ENCODE measurements around the gene SIL1. TPM values are rescaled to one million over a fixed set of nuclear protein-coding genes. Genes with fewer than 3 reads are reported as not detected.
"Not testable (repeated sequence)": the region's sequence is repeated elsewhere in the genome, so short reads cannot be mapped to it uniquely, and the experiment has no call there.

Gene SIL1
- total RNA-seq, 1 donor from 2014 or later, result 26.1 TPM

GRCh38 chr5:139064613-139065012, 133.6 kb downstream of the SIL1 start:
- H3K27ac ChIP-seq (ENCODE audit: low read depth, low read length), result no peak overlapping the region
- H3K27me3 ChIP-seq (ENCODE audit: control insufficient read depth in 3 of 3, insufficient read depth in 3 of 3, low read length in 3 of 3), result no peaks in the 10 kb centered on the region
- no peak overlapping the region for H3K4me3 ChIP-seq (ENCODE audit: low read length in 3 of 3)
- peaks cover 18 to 42% (median 18%) of the 10 kb centered on the region in 3 donors for H3K4me1 ChIP-seq (ENCODE audit: control insufficient read depth in 3 of 3, insufficient read depth in 3 of 3, low read length in 3 of 3)
- no peaks in the 10 kb centered on the region for H3K9me3 ChIP-seq (ENCODE audit: control insufficient read depth in 3 of 3, low read length in 3 of 3)
- no peaks in the 10 kb centered on the region for H3K36me3 ChIP-seq (ENCODE audit: control insufficient read depth in 3 of 3, insufficient read depth in 3 of 3, low read length in 3 of 3)
- H3K9ac ChIP-seq (ENCODE audit: low read depth in 1 of 3, low read length in 3 of 3), result no peak overlapping the region

- Histone ChIP-seq H3K9ac (ENCODE audit: low read depth in 1 of 3, low read length in 3 of 3) (no peak overlapping the region), H3K27ac (ENCODE audit: low read depth, low read length) (no peak overlapping the region), H3K9me3 (ENCODE audit: control insufficient read depth in 3 of 3, low read length in 3 of 3) (no peaks in the 10 kb centered on the region), H3K4me3 (ENCODE audit: low read length in 3 of 3) (no peak overlapping the region), H3K4me1 (ENCODE audit: control insufficient read depth in 3 of 3, insufficient read depth in 3 of 3, low read length in 3 of 3) (peaks cover 18 to 42% (median 18%) of the 10 kb centered on the region in 3 donors), H3K27me3 (ENCODE audit: control insufficient read depth in 3 of 3, insufficient read depth in 3 of 3, low read length in 3 of 3) (no peaks in the 10 kb centered on the region), H3K36me3 (ENCODE audit: control insufficient read depth in 3 of 3, insufficient read depth in 3 of 3, low read length in 3 of 3) (no peaks in the 10 kb centered on the region)
Observed at GRCh38 chr5:139063664-139064054, 134.5 kb downstream of the SIL1 start.

- Histone ChIP-seq H3K9ac (ENCODE audit: low read depth in 1 of 3, low read length in 3 of 3) (no peak overlapping the region), H3K36me3 (ENCODE audit: control insufficient read depth in 3 of 3, insufficient read depth in 3 of 3, low read length in 3 of 3) (no peaks in the 10 kb centered on the region), H3K4me3 (ENCODE audit: low read length in 3 of 3) (no peak overlapping the region), H3K9me3 (ENCODE audit: control insufficient read depth in 3 of 3, low read length in 3 of 3) (no peaks in the 10 kb centered on the region), H3K4me1 (ENCODE audit: control insufficient read depth in 3 of 3, insufficient read depth in 3 of 3, low read length in 3 of 3) (peaks cover 18 to 42% (median 18%) of the 10 kb centered on the region in 3 donors), H3K27me3 (ENCODE audit: control insufficient read depth in 3 of 3, insufficient read depth in 3 of 3, low read length in 3 of 3) (no peaks in the 10 kb centered on the region), H3K27ac (ENCODE audit: low read depth, low read length) (no peak overlapping the region)
Observed at GRCh38 chr5:139062910-139063663, 135.1 kb downstream of the SIL1 start.

GRCh38 chr5:139061856-139062255, 136.3 kb downstream of the SIL1 start:
- Histone ChIP-seq H3K27me3 (ENCODE audit: control insufficient read depth in 3 of 3, insufficient read depth in 3 of 3, low read length in 3 of 3) (no peaks in the 10 kb centered on the region), H3K9me3 (ENCODE audit: control insufficient read depth in 3 of 3, low read length in 3 of 3) (no peaks in the 10 kb centered on the region), H3K9ac (ENCODE audit: low read depth in 1 of 3, low read length in 3 of 3) (no peak overlapping the region), H3K4me1 (ENCODE audit: control insufficient read depth in 3 of 3, insufficient read depth in 3 of 3, low read length in 3 of 3) (peaks cover 18 to 42% (median 18%) of the 10 kb centered on the region in 3 donors), H3K27ac (ENCODE audit: low read depth, low read length) (peak overlapping the region; percentile 21), H3K4me3 (ENCODE audit: low read length in 3 of 3) (no peak overlapping the region), H3K36me3 (ENCODE audit: control insufficient read depth in 3 of 3, insufficient read depth in 3 of 3, low read length in 3 of 3) (no peaks in the 10 kb centered on the region)

GRCh38 chr5:139061274-139061673, 136.9 kb downstream of the SIL1 start:
- H3K36me3 ChIP-seq (ENCODE audit: control insufficient read depth in 3 of 3, insufficient read depth in 3 of 3, low read length in 3 of 3), result no peaks in the 10 kb centered on the region
- peaks cover 18 to 42% (median 18%) of the 10 kb centered on the region in 3 donors for H3K4me1 ChIP-seq (ENCODE audit: control insufficient read depth in 3 of 3, insufficient read depth in 3 of 3, low read length in 3 of 3)
- H3K4me3 ChIP-seq (ENCODE audit: low read length in 3 of 3), result no peak overlapping the region
- no peak overlapping the region for H3K9ac ChIP-seq (ENCODE audit: low read depth in 1 of 3, low read length in 3 of 3)
- no peaks in the 10 kb centered on the region for H3K9me3 ChIP-seq (ENCODE audit: control insufficient read depth in 3 of 3, low read length in 3 of 3)
- no peaks in the 10 kb centered on the region for H3K27me3 ChIP-seq (ENCODE audit: control insufficient read depth in 3 of 3, insufficient read depth in 3 of 3, low read length in 3 of 3)
- peak overlapping the region; percentile 21 for H3K27ac ChIP-seq (ENCODE audit: low read depth, low read length)

- Histone ChIP-seq H3K4me3 (ENCODE audit: low read length in 3 of 3) (no peak overlapping the region), H3K27me3 (ENCODE audit: control insufficient read depth in 3 of 3, insufficient read depth in 3 of 3, low read length in 3 of 3) (no peaks in the 10 kb centered on the region), H3K9me3 (ENCODE audit: control insufficient read depth in 3 of 3, low read length in 3 of 3) (no peaks in the 10 kb centered on the region), H3K4me1 (ENCODE audit: control insufficient read depth in 3 of 3, insufficient read depth in 3 of 3, low read length in 3 of 3) (peaks cover 8 to 19% (median 10%) of the 10 kb centered on the region in 3 donors), H3K27ac (ENCODE audit: low read depth, low read length) (no peak overlapping the region), H3K36me3 (ENCODE audit: control insufficient read depth in 3 of 3, insufficient read depth in 3 of 3, low read length in 3 of 3) (no peaks in the 10 kb centered on the region), H3K9ac (ENCODE audit: low read depth in 1 of 3, low read length in 3 of 3) (no peak overlapping the region)
Observed at GRCh38 chr5:139058121-139058520, 140.0 kb downstream of the SIL1 start.

- peaks cover 8 to 14% (median 10%) of the 10 kb centered on the region in 3 donors for H3K4me1 ChIP-seq (ENCODE audit: control insufficient read depth in 3 of 3, insufficient read depth in 3 of 3, low read length in 3 of 3)
- H3K27ac ChIP-seq (ENCODE audit: low read depth, low read length); H3K27me3 ChIP-seq (ENCODE audit: control insufficient read depth in 3 of 3, insufficient read depth in 3 of 3, low read length in 3 of 3); H3K36me3 ChIP-seq (ENCODE audit: control insufficient read depth in 3 of 3, insufficient read depth in 3 of 3, low read length in 3 of 3); H3K9me3 ChIP-seq (ENCODE audit: control insufficient read depth in 3 of 3, low read length in 3 of 3); H3K4me3 ChIP-seq (ENCODE audit: low read length in 3 of 3); H3K9ac ChIP-seq (ENCODE audit: low read depth in 1 of 3, low read length in 3 of 3): not testable (repeated sequence)
Observed at GRCh38 chr5:139057045-139057939, 140.9 kb downstream of the SIL1 start.

- Histone ChIP-seq H3K9me3 (ENCODE audit: control insufficient read depth in 3 of 3, low read length in 3 of 3) (no peaks in the 10 kb centered on the region), H3K9ac (ENCODE audit: low read depth in 1 of 3, low read length in 3 of 3) (no peak overlapping the region), H3K4me3 (ENCODE audit: low read length in 3 of 3) (no peak overlapping the region), H3K27ac (ENCODE audit: low read depth, low read length) (no peak overlapping the region), H3K4me1 (ENCODE audit: control insufficient read depth in 3 of 3, insufficient read depth in 3 of 3, low read length in 3 of 3) (peaks cover 4 to 12% (median 9%) of the 10 kb centered on the region in 3 donors), H3K36me3 (ENCODE audit: control insufficient read depth in 3 of 3, insufficient read depth in 3 of 3, low read length in 3 of 3) (peaks cover 0 to 2% (median 0%) of the 10 kb centered on the region in 3 donors), H3K27me3 (ENCODE audit: control insufficient read depth in 3 of 3, insufficient read depth in 3 of 3, low read length in 3 of 3) (no peaks in the 10 kb centered on the region)
Observed at GRCh38 chr5:139052975-139053374, 145.2 kb downstream of the SIL1 start.

GRCh38 chr5:139051392-139051791, 146.8 kb downstream of the SIL1 start:
- H3K4me1 ChIP-seq (ENCODE audit: control insufficient read depth in 3 of 3, insufficient read depth in 3 of 3, low read length in 3 of 3), result peaks cover 4 to 12% (median 9%) of the 10 kb centered on the region in 3 donors
- no peak overlapping the region for H3K27ac ChIP-seq (ENCODE audit: low read depth, low read length)
- peaks cover 0 to 2% (median 0%) of the 10 kb centered on the region in 3 donors for H3K36me3 ChIP-seq (ENCODE audit: control insufficient read depth in 3 of 3, insufficient read depth in 3 of 3, low read length in 3 of 3)
- H3K9ac ChIP-seq (ENCODE audit: low read depth in 1 of 3, low read length in 3 of 3), result no peak overlapping the region
- no peaks in the 10 kb centered on the region for H3K9me3 ChIP-seq (ENCODE audit: control insufficient read depth in 3 of 3, low read length in 3 of 3)
- H3K4me3 ChIP-seq (ENCODE audit: low read length in 3 of 3), result no peak overlapping the region
- no peaks in the 10 kb centered on the region for H3K27me3 ChIP-seq (ENCODE audit: control insufficient read depth in 3 of 3, insufficient read depth in 3 of 3, low read length in 3 of 3)

GRCh38 chr5:139050432-139050831, 147.7 kb downstream of the SIL1 start:
- Histone ChIP-seq H3K9me3 (ENCODE audit: control insufficient read depth in 3 of 3, low read length in 3 of 3) (no peaks in the 10 kb centered on the region), H3K36me3 (ENCODE audit: control insufficient read depth in 3 of 3, insufficient read depth in 3 of 3, low read length in 3 of 3) (peaks cover 0 to 2% (median 0%) of the 10 kb centered on the region in 3 donors), H3K4me1 (ENCODE audit: control insufficient read depth in 3 of 3, insufficient read depth in 3 of 3, low read length in 3 of 3) (peaks cover 4 to 12% (median 9%) of the 10 kb centered on the region in 3 donors), H3K9ac (ENCODE audit: low read depth in 1 of 3, low read length in 3 of 3) (no peak overlapping the region), H3K27me3 (ENCODE audit: control insufficient read depth in 3 of 3, insufficient read depth in 3 of 3, low read length in 3 of 3) (no peaks in the 10 kb centered on the region), H3K4me3 (ENCODE audit: low read length in 3 of 3) (no peak overlapping the region), H3K27ac (ENCODE audit: low read depth, low read length) (no peak overlapping the region)

Data from skeletal muscle tissue (tissue), 4 donors.